Measurements from ENCODE around the gene CD1C. TPM values are rescaled to one million over a fixed set of nuclear protein-coding genes. Genes with fewer than 3 reads are reported as not detected.

The CD1C gene
- total and polyA plus RNA-seq, 4 donors, result 0.24 to 0.89 (median 0.29) TPM

- Histone ChIP-seq H3K27ac (ENCODE audit: low read depth in 1 of 2, low read length in 2 of 2) (no peak overlapping the region), H3K4me3 (ENCODE audit: low read depth in 1 of 3, low read length in 3 of 3) (no peak overlapping the region), H3K36me3 (ENCODE audit: control insufficient read depth in 4 of 4, insufficient read depth in 3 of 4, low read depth in 1 of 4, low read length in 3 of 4) (no peaks in the 10 kb centered on the region), H3K4me1 (ENCODE audit: control insufficient read depth in 4 of 4, insufficient read depth in 4 of 4, low read length in 3 of 4) (no peaks in the 10 kb centered on the region), H3K9me3 (ENCODE audit: control insufficient read depth in 4 of 4, low read length in 3 of 4) (no peaks in the 10 kb centered on the region), H3K9ac (ENCODE audit: low read depth in 1 of 2, low read length in 2 of 2) (no peak overlapping the region), H3K27me3 (ENCODE audit: control insufficient read depth in 4 of 4, insufficient read depth in 4 of 4, low read length in 3 of 4) (no peaks in the 10 kb centered on the region)
- no peak for TF ChIP-seq RXRA (IDR thresholded peaks at IDR 0.05)
- no peak for TF ChIP-seq FOXA2 (IDR thresholded peaks at IDR 0.05)
- no peak for TF ChIP-seq FOXA1 (IDR thresholded peaks at IDR 0.05)
- no peak for TF ChIP-seq HNF4G (IDR thresholded peaks at IDR 0.05)
- TF ChIP-seq SP1 (IDR thresholded peaks at IDR 0.05), result no peak
- no peak for TF ChIP-seq HNF4A (conservative IDR thresholded peaks at IDR 0.05)
- no peak for TF ChIP-seq TAF1 (conservative IDR thresholded peaks at IDR 0.05)
- TF ChIP-seq NR2F2 (IDR thresholded peaks at IDR 0.05), result no peak
- TF ChIP-seq RAD21 (IDR thresholded peaks at IDR 0.05), result no peak
- TF ChIP-seq JUND (IDR thresholded peaks at IDR 0.05), result no peak
- no peak for TF ChIP-seq EGR1 (IDR thresholded peaks at IDR 0.05; ENCODE audit: low read depth in 2 of 2)
- no peak for TF ChIP-seq CTCF (IDR thresholded peaks at IDR 0.05; ENCODE audit: low read depth, low read length, missing input control)
- TF ChIP-seq ATF3 (IDR thresholded peaks at IDR 0.05), result no peak
- 72% methylated on average over 11 of the region's 11 CpGs for WGBS
- DNase-seq (ENCODE audit: low spot score), result no peak
Observed at GRCh38 chr1:158330391-158331105, 40.8 kb downstream of the CD1C start.

GRCh38 chr1:158331106-158331425 lies 41.3 kb downstream of the CD1C start:
- WGBS, result 73% methylated on average over 1 of the region's 1 CpG
- H3K4me3 ChIP-seq (ENCODE audit: low read depth in 1 of 3, low read length in 3 of 3), result no peak overlapping the region
- H3K9ac ChIP-seq (ENCODE audit: low read depth in 1 of 2, low read length in 2 of 2), result no peak overlapping the region
- no peaks in the 10 kb centered on the region for H3K27me3 ChIP-seq (ENCODE audit: control insufficient read depth in 4 of 4, insufficient read depth in 4 of 4, low read length in 3 of 4)
- no peak overlapping the region for H3K27ac ChIP-seq (ENCODE audit: low read depth in 1 of 2, low read length in 2 of 2)
- no peaks in the 10 kb centered on the region for H3K36me3 ChIP-seq (ENCODE audit: control insufficient read depth in 4 of 4, insufficient read depth in 3 of 4, low read depth in 1 of 4, low read length in 3 of 4)
- TF ChIP-seq RAD21 (IDR thresholded peaks at IDR 0.05) (no peak), MAX (IDR thresholded peaks at IDR 0.05) (no peak), ZBTB33 (IDR thresholded peaks at IDR 0.05) (no peak), ATF3 (IDR thresholded peaks at IDR 0.05) (no peak), TAF1 (conservative IDR thresholded peaks at IDR 0.05) (no peak), HNF4A (conservative IDR thresholded peaks at IDR 0.05) (no peak), FOXA1 (IDR thresholded peaks at IDR 0.05) (no peak), JUND (IDR thresholded peaks at IDR 0.05) (no peak), CTCF (IDR thresholded peaks at IDR 0.05; ENCODE audit: low read depth, low read length, missing input control) (no peak), GABPA (IDR thresholded peaks at IDR 0.05 in 1 of 2, conservative IDR thresholded peaks at IDR 0.05 in 1 of 2) (no peak), SP1 (IDR thresholded peaks at IDR 0.05) (no peak), RXRA (IDR thresholded peaks at IDR 0.05) (no peak), FOXA2 (IDR thresholded peaks at IDR 0.05) (no peak), EGR1 (IDR thresholded peaks at IDR 0.05; ENCODE audit: low read depth in 2 of 2) (no peak), YY1 (IDR thresholded peaks at IDR 0.05) (no peak), REST (IDR thresholded peaks at IDR 0.05) (no peak), HNF4G (IDR thresholded peaks at IDR 0.05) (no peak)
- H3K9me3 ChIP-seq (ENCODE audit: control insufficient read depth in 4 of 4, low read length in 3 of 4), result no peaks in the 10 kb centered on the region
- DNase-seq (ENCODE audit: low spot score), result no peak
- no peaks in the 10 kb centered on the region for H3K4me1 ChIP-seq (ENCODE audit: control insufficient read depth in 4 of 4, insufficient read depth in 4 of 4, low read length in 3 of 4)

All from liver (tissue), 9 donors.